HEK293 (cell line): Measurements from ENCODE around the gene COL8A1.

ENCODE experiments used
- CTCF ChIA-PET: fragments of 350-600 bp; formaldehyde crosslinking; extraction: SDS; loops from one replicate; lab custom pipeline; 2021; ENCODE audit warnings: antibody characterized with exemption; lab: Yijun Ruan, JAX
- POLR2A ChIA-PET: fragments of 300-600 bp; formaldehyde crosslinking; extraction: SDS; loops from one replicate; lab custom pipeline; 2020; ENCODE audit warnings: antibody characterized with exemption, inconsistent platforms; lab: Yijun Ruan, JAX
- H3K27ac ChIP-seq: fragments of 200-500 bp; sonication (Bioruptor generic); 2 replicates; pipeline ENCODE4 v1.5.1; 2014; ENCODE audit warnings: low read depth, low read length, control low read depth, inconsistent platforms; ENCODE audit errors: extremely low read depth
- H3K36me3 ChIP-seq, 2 experiments: fragments of 200-500 bp in 1 of 2; sonication (Bioruptor generic) in 1 of 2; 1 replicate in 1 of 2; 2 replicates in 1 of 2; pipeline ENCODE4 v1.5.1; 2014 to 2017; ENCODE audit warnings: inconsistent platforms in 2 of 2, low read length in 2 of 2; ENCODE audit not compliant: control insufficient read depth in 2 of 2, insufficient read depth in 1 of 2
- H3K4me1 ChIP-seq: fragments of 200-500 bp; sonication (Bioruptor generic); 2 replicates; pipeline ENCODE4 v1.5.1; 2014; ENCODE audit warnings: mild to moderate bottlenecking, low read length, inconsistent platforms; ENCODE audit not compliant: control insufficient read depth, insufficient read depth
- H3K4me3 ChIP-seq: 2 replicates; pipeline ENCODE4 v1.5.1; 2011; ENCODE audit warnings: low read depth, mild to moderate bottlenecking, control low read depth, low read length, moderate library complexity
- H3K9me3 ChIP-seq: fragments of 200-500 bp; sonication (Bioruptor generic); 2 replicates; pipeline ENCODE4 v1.5.1; 2014; ENCODE audit warnings: low read depth, low read length, inconsistent platforms; ENCODE audit not compliant: control insufficient read depth, insufficient read depth
- KLF16 ChIP-seq: fragments of 450-650 bp; formaldehyde crosslinking; IDR thresholded peaks from 2 replicates; pipeline ENCODE4 v1.5.1; 2017; ENCODE audit warnings: missing biosample characterization, missing genetic modification characterization
- KLF9 ChIP-seq: fragments of 450-650 bp; formaldehyde crosslinking; IDR thresholded peaks from 2 replicates; pipeline ENCODE4 v1.5.1; 2016; ENCODE audit warnings: missing biosample characterization, missing genetic modification characterization, low read depth
- SP2 ChIP-seq: fragments of 450-650 bp; formaldehyde crosslinking; IDR thresholded peaks from 2 replicates; pipeline ENCODE4 v1.5.1; 2016; ENCODE audit warnings: missing biosample characterization, missing genetic modification characterization
- YY1 ChIP-seq: fragments of 450-650 bp; formaldehyde crosslinking; IDR thresholded peaks from 2 replicates; pipeline ENCODE4 v1.5.1; 2018; ENCODE audit warnings: missing biosample characterization, missing genetic modification characterization
- ZBTB7A ChIP-seq: fragments of 450-650 bp; formaldehyde crosslinking; IDR thresholded peaks from 2 replicates; pipeline ENCODE4 v1.5.1; 2016; ENCODE audit warnings: low read depth, missing biosample characterization, missing genetic modification characterization
- ZFP41 ChIP-seq: fragments of 450-650 bp; formaldehyde crosslinking; IDR thresholded peaks from 2 replicates; pipeline ENCODE4 v1.5.1; 2016; ENCODE audit warnings: missing biosample characterization, missing genetic modification characterization, borderline replicate concordance
- ZNF132 ChIP-seq: fragments of 450-650 bp; formaldehyde crosslinking; IDR thresholded peaks from 2 replicates; pipeline ENCODE4 v1.5.1; 2017; ENCODE audit warnings: missing biosample characterization, missing genetic modification characterization, borderline replicate concordance
- ZNF155 ChIP-seq: fragments of 450-650 bp; formaldehyde crosslinking; IDR thresholded peaks from 2 replicates; pipeline ENCODE4 v1.5.1; 2016; ENCODE audit warnings: missing biosample characterization, missing genetic modification characterization
- ZNF2 ChIP-seq: fragments of 450-650 bp; formaldehyde crosslinking; IDR thresholded peaks from 2 replicates; pipeline ENCODE4 v1.5.1; 2016; ENCODE audit warnings: missing biosample characterization, missing genetic modification characterization
- ZNF350 ChIP-seq: fragments of 450-650 bp; formaldehyde crosslinking; IDR thresholded peaks from 2 replicates; pipeline ENCODE4 v1.5.0; 2017; ENCODE audit warnings: missing biosample characterization, mild to moderate bottlenecking, missing genetic modification characterization
- ZNF37A ChIP-seq: fragments of 450-650 bp; IDR thresholded peaks from 2 replicates; pipeline ENCODE4 v1.5.1; 2018; ENCODE audit warnings: missing biosample characterization, missing genetic modification characterization
- ZNF473 ChIP-seq: fragments of 450-650 bp; formaldehyde crosslinking; IDR thresholded peaks from 2 replicates; pipeline ENCODE4 v1.5.1; 2017; ENCODE audit warnings: missing biosample characterization, missing genetic modification characterization
- ZNF561 ChIP-seq: fragments of 450-650 bp; IDR thresholded peaks from 2 replicates; pipeline ENCODE4 v1.5.1; 2018; ENCODE audit warnings: missing biosample characterization, missing genetic modification characterization, borderline replicate concordance
- ZNF654 ChIP-seq: fragments of 450-650 bp; formaldehyde crosslinking; IDR thresholded peaks from 2 replicates; pipeline ENCODE4 v1.5.1; 2016; ENCODE audit warnings: low read depth, missing biosample characterization, missing genetic modification characterization
- ZNF76 ChIP-seq: fragments of 450-650 bp; formaldehyde crosslinking; IDR thresholded peaks from 2 replicates; pipeline ENCODE4; 2016; ENCODE audit warnings: low read depth, missing biosample characterization, missing genetic modification characterization, borderline replicate concordance
- ZNF777 ChIP-seq: fragments of 450-650 bp; formaldehyde crosslinking; IDR thresholded peaks from 2 replicates; pipeline ENCODE4 v1.5.1; 2017; ENCODE audit warnings: missing biosample characterization, missing genetic modification characterization, borderline replicate concordance
- ZNF843 ChIP-seq: fragments of 450-650 bp; formaldehyde crosslinking; IDR thresholded peaks from 2 replicates; pipeline ENCODE4 v1.5.1; 2016; ENCODE audit warnings: missing biosample characterization, missing genetic modification characterization
- ZSCAN16 ChIP-seq: fragments of 450-650 bp; formaldehyde crosslinking; IDR thresholded peaks from 2 replicates; pipeline ENCODE4 v1.5.1; 2016; ENCODE audit warnings: missing biosample characterization, missing genetic modification characterization
- TF ChIP-seq, protein P1 (sequence below): fragments of 450-650 bp; IDR thresholded peaks from 2 replicates; pipeline ENCODE4 v1.5.1; 2018; ENCODE audit warnings: missing biosample characterization, missing genetic modification characterization
- TF ChIP-seq, protein P2 (sequence below): fragments of 450-650 bp; formaldehyde crosslinking; IDR thresholded peaks from 2 replicates; pipeline ENCODE4 v1.5.1; 2017; ENCODE audit warnings: missing biosample characterization, missing genetic modification characterization

COL8A1 gene

DNA sequence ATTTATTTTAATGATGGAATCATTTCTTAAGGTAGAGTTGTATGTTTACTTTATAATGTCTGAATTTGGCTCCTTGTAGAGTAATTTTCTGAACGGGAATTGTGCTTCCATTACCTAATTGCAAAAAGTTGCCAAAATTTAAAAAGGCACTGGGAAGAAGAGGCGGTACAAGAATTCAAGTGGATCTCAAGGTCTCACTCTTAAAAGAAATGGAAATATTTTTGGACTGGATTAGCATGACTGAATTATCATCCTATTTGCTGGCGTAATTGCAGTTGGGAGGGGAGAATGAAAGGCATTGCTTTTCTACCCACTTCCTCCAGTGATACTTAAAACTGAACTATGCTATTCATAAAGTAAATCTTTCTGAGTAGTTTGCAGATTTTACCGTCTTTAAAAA lies 46.2 kb downstream of the COL8A1 start:
- no peak overlapping the region for H3K4me3 ChIP-seq
- no peak overlapping the region for H3K27ac ChIP-seq
- H3K9me3 ChIP-seq = no peaks in the 10 kb centered on the region
- H3K36me3 ChIP-seq = no peaks in the 10 kb centered on the region
- no peaks in the 10 kb centered on the region for H3K4me1 ChIP-seq
- no peak for TF ChIP-seq ZNF350
- no peak for TF ChIP-seq ZNF777 (tag by site-specific recombination)
- TF ChIP-seq ZNF155 (tag by site-specific recombination) = no peak
- TF ChIP-seq, protein P1, sequence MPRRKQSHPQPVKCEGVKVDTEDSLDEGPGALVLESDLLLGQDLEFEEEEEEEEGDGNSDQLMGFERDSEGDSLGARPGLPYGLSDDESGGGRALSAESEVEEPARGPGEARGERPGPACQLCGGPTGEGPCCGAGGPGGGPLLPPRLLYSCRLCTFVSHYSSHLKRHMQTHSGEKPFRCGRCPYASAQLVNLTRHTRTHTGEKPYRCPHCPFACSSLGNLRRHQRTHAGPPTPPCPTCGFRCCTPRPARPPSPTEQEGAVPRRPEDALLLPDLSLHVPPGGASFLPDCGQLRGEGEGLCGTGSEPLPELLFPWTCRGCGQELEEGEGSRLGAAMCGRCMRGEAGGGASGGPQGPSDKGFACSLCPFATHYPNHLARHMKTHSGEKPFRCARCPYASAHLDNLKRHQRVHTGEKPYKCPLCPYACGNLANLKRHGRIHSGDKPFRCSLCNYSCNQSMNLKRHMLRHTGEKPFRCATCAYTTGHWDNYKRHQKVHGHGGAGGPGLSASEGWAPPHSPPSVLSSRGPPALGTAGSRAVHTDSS (tag by site-specific recombination) = no peak
- TF ChIP-seq KLF16 (tag by site-specific recombination) = no peak
- TF ChIP-seq ZNF561 (tag by site-specific recombination) = no peak
- TF ChIP-seq ZNF473 (tag by site-specific recombination) = no peak
- no peak for TF ChIP-seq YY1 (tag by site-specific recombination)
- no peak for TF ChIP-seq ZNF76 (tag by site-specific recombination)
- CTCF ChIA-PET = interaction anchor here (0.9 to 1.9 kb wide), 3 partner anchors 36 to 44 kb away, joined by 3 to 8 read pairs (median 4); no protein-coding TSS in a partner anchor
- POLR2A ChIA-PET = no interaction called here

DNA sequence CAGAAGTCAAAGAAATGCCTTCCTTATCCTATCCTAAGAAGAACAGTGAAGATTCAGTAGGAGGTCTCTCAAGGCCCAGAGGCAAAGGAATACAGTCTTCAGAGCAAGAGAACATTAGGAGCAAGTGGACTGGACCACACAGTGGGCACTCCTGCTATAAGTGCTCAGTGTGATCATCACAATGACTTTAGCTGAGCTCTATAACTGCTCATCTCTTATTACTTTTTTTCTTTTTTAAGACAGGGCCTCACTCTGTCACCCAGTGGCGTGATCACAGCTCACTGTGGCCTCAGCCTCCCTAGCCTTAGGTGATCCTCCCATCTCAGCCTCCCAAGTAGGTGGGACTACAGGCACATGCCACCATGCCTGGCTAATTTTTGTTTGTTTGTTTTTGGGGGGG lies 48.1 kb downstream of the COL8A1 start:
- TF ChIP-seq ZSCAN16 (tag by site-specific recombination) (no peak), ZBTB7A (tag by site-specific recombination) (no peak), ZNF561 (tag by site-specific recombination) (no peak), KLF9 (tag by site-specific recombination) (no peak), ZFP41 (tag by site-specific recombination) (no peak), ZNF2 (no peak), ZNF37A (no peak), ZNF843 (no peak), ZNF132 (no peak)
- TF ChIP-seq, protein P2, sequence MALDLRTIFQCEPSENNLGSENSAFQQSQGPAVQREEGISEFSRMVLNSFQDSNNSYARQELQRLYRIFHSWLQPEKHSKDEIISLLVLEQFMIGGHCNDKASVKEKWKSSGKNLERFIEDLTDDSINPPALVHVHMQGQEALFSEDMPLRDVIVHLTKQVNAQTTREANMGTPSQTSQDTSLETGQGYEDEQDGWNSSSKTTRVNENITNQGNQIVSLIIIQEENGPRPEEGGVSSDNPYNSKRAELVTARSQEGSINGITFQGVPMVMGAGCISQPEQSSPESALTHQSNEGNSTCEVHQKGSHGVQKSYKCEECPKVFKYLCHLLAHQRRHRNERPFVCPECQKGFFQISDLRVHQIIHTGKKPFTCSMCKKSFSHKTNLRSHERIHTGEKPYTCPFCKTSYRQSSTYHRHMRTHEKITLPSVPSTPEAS (tag by site-specific recombination) = no peak
- no peaks in the 10 kb centered on the region for H3K4me1 ChIP-seq
- ChIA-PET POLR2A (no interaction called here), CTCF (interaction anchor here (0.7 to 1.5 kb wide), 7 partner anchors 11 to 572 kb away, joined by 3 to 4 read pairs (median 3); partner anchors contain the start of gene COL8A1)
- no peak overlapping the region for H3K27ac ChIP-seq
- no peaks in the 10 kb centered on the region for H3K36me3 ChIP-seq
- no peak overlapping the region for H3K4me3 ChIP-seq
- H3K9me3 ChIP-seq = no peaks in the 10 kb centered on the region

DNA sequence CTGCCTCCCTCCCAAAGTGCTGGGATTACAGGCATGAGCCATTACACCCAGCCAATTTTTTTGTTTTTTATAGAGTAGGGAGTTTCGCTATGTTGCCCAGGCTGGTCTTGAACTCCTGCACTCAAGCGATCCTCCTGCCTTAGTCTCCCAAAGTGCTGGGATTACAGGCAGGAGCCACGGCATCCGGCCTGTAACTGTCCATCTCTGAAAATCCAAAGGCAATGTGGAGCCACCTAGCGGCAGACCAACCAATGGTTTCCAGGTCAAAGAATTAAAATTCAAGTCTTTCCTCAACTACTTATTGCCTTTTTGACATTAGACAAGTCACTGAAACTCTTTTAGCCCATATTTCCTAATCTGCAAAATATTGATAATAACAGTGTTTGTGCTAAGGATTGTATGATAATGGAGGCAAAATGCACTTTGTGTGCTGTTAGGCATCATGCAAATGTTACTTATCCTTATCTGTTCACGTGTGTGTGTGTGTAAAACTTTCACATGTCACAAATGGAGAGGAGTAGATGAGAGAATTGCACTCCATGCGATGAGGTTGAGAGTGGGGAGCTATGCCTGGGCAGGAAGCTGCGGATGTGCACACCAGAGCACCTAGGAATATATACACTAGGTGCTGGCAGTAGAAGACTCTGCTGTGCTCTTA lies 48.7 kb downstream of the COL8A1 start:
- no peak overlapping the region for H3K27ac ChIP-seq
- POLR2A ChIA-PET = no interaction called here
- TF ChIP-seq SP2 (tag by site-specific recombination) (no peak), ZNF654 (tag by site-specific recombination) (peak; percentile 71)
- TF ChIP-seq, all 188 proteins: peak for 1

More for the DNA sequence above, 48.7 kb downstream of the COL8A1 start:
- Histone ChIP-seq H3K36me3 (no peaks in the 10 kb centered on the region), H3K4me1 (no peaks in the 10 kb centered on the region), H3K4me3 (no peak overlapping the region), H3K9me3 (no peaks in the 10 kb centered on the region)
- CTCF ChIA-PET = interaction anchor here (0.5 to 1.9 kb wide), 22 partner anchors 9 to 693 kb away, joined by 3 to 13 read pairs (median 4); partner anchors contain the start of gene COL8A1
